HG03108 (cell line): ENCODE measurements around the gene GFI1.

Source experiments
- ATAC-seq: cut with Tn5 transposase; IDR thresholded peaks from one replicate; pipeline ENCODE4 v1.9.1; 2021; ENCODE audit warnings: moderate library complexity; ENCODE audit not compliant: unreplicated experiment

The GFI1 gene

DNA sequence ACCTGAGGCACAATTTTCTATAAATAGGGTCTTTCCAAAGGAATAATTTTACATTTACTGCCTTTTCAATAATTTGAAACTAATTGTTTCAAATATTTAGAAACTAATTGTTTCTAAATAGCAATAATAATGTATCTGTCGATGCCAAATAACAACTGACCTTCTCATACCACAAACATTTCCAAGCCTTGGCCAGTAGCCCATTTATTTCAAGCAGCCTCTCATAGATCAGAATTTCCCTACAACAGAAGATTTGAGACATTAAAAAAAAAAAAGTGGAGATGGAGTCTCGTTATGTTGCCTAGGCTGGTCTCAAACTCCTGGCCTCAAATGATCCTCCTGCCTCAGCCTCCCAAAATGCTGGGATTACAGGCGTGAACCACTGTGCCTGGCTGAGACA, 2.1 kb upstream of the GFI1 start:
- no peak for ATAC-seq

DNA sequence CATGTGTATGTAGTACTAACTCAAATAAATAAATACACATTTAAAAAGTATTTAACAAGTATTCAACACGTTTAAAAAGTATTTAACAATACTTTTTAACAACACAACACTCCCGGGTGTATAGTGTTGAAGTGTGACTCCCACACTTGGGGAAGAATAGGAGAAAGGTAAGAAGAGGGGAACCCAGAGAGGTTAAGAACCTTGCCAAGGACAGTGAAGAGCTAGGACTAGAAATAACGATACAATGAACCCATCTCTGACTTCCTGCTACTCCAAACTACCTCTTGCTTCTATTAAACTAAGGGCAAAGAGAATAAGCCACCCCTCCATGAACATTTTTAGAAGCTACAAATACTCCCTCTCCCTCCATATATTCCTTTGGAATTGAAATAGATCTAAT, 1.7 kb upstream of the GFI1 start:
- ATAC-seq: no peak

DNA sequence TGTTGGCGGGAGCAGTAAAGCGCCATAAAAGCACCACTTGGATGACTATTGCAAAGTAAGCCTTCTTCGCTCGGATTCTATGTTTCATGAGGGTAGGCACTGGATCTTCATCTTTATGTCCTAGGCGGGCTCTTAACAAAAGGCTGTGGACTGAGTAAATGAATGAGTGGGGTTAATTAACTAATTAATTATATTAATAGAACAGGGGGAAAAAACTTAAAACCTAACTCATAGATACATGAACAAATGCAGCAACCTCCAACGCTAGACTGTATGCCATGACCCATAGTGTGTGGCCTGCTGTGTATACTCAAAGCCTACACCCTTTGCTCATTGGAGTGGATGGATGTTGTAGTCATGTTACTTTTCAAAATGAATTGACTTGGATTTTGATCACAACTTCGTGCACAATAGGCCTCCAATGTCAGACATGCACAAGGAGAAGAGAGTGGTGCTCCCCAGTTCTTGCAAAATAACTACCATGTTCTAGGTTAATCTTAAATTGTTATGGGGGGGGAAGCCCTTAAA, 417 bp upstream of the GFI1 start:
- ATAC-seq: no peak

DNA sequence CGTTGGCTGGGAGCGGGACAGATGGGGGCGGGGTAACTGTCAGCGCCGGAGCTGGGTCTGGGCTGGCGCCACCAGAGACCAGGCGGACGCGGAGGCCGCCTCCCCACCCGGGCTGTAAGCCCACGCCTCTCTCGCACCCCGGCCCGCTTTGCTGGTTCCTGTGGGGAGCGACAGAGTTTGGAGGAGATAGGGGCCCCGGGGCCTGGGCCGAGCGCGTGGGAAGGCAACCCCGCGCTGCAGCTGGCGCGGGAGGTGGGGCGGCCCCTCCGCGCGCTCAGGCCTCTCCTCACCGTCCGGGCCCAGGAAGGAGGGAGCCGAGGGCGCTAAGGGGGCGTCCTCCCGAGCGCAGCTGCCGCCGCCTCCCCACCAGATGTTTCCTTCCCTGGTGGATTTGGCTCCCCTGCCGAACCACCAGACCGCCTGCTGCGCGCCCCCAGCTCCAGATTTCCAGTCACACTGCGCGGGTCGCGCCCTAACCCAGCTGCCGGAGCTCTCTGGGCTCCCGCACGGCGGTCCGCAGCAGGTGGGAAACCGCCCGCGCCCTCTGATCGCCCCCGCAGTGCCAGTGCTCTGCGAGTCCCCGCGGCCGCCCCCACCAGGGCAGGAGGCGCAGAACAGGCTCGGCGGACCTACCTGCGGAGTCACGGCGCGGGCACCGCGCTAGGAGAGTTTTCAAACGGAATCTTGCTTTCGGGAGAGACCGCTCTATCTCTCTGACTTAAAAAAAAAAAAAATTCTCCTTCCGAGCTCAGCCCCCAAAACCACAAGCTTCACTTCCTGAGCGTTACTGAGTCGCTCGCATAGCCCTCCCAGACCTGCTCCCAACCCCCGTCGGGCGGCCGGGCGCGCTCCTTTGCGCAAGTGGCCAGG, 1.1 kb downstream of the GFI1 start:
- ATAC-seq: peak; percentile 51

DNA sequence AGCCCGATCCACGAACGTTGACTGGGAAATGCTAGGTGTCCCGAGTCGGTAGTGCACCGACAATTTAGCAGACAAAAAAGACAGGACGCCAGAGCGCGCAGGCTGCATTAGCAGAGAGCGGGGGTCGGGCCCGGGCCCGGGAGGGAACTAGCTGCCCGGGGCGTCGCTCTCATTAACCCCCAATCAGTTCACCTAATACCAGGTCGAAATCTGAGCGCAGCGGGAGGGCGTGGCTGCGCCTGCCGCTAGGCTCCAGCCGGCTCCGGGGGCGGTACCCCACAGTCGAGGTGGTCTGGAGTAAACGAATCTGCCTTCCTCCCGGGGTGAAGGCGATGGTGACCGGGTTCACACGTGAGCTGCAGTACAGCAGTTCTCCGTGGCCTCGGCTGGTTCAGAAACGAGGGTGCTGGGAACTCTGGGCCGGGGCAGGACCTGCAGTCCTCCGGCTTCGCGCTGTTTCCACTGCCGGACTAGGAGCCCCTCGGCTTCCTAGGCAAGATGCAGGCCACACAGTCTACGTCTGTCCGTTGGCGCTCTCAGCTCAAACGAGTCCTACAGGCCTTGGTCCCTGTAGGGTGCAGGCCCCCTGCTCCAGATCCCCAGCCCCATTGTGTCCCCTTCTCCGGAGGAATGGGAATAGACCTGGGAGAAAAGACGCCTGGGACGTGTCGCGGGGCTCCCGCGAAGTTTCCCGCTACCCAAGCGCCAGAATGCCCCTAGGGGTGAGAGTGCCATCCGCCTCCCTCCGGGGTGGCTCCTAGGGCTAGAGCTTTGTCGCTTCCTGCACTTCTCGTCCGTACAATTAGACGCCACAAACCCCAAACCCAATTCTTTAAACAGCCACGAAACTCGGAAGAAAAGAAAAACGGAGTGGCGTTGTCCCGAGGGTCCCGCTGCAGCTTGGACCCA, 2.0 kb downstream of the GFI1 start:
- peak; percentile 15 for ATAC-seq

DNA sequence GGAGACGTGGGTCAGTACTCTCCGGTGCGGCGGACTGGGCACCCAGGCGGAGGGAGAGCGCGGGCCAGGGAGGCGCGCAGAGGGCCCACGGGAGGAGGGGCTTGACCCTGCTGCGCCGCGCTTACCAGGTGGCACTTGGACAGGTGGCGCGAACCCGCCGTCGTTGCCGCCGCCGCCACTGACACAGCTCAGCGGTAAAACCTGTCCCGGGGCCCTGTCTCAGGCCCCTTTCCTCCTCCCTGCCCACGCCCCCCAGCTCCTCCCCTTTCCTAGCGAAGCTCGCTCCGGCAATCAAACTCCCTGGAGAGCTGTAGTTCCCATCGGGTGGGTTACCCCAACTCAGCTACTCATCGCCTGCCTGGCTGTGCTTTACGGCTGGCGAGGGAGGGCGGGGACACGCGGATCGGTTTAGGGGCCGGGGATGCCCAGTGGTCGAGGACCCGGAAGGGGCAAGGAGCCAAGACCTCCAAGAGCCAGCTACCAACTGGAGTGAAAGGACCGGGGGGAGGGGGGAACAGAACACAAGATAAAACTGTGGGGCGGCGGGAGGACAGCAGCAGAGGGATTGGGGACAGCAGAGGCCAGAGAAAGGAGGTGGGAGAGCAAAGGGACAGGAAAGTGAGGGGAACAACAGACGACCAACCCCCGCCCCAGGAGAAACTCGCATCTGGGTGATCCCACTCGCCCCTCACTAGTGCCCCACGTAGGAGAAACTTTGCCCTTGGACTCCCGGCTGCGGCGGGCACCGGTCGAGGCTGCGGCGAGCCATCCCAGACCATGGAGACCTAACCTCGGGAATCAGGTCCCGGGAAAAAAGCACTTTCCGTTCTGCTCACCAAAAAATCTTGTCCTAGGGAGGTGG, 2.9 kb downstream of the GFI1 start:
- ATAC-seq: no peak

DNA sequence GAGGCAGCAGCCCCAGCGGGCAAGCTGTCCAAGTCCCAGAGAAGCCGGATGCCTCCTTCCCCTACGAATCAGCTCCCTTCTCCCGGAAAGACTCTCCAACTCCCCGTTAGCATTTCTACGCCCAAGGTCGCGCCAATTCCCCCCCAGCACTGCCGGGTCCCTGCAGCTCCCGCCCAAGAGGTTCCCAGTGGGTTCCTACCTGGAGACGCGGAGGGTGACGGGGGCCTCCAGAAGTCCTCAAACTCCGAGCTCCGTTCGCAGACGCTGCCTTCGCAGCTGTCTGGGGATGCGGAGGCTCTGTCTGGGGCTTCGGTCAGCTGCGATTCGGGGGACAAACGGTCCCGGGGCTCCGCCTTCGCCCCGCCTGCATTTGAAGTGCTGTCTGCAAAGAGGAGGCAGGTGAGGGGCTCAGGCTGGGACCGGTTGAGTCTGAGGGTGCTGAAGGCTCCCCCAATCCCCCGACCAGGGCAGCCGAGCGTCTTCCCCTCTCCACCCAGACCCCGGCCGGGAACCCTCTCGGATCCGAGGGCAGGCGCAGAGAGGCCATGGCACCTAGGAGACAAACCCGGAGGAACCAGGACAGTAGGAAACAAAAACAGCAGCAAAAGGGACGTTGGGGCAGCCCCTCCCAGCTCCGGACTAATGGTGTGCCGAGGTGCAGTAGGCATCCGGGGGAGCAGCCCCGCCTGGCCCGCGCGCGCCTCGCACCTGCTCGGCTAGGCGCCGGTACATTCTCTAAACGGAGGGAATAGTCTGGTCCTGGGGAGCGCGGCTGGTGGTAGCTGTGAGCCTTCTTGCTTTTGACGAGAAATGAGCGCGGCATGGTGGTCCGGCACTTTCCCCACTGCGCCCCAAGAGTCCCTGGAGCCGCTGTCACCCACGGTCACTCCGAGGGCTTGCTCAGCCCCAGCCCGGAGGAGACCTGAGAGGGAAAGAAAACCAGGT, 3.8 kb downstream of the GFI1 start:
- ATAC-seq: no peak

DNA sequence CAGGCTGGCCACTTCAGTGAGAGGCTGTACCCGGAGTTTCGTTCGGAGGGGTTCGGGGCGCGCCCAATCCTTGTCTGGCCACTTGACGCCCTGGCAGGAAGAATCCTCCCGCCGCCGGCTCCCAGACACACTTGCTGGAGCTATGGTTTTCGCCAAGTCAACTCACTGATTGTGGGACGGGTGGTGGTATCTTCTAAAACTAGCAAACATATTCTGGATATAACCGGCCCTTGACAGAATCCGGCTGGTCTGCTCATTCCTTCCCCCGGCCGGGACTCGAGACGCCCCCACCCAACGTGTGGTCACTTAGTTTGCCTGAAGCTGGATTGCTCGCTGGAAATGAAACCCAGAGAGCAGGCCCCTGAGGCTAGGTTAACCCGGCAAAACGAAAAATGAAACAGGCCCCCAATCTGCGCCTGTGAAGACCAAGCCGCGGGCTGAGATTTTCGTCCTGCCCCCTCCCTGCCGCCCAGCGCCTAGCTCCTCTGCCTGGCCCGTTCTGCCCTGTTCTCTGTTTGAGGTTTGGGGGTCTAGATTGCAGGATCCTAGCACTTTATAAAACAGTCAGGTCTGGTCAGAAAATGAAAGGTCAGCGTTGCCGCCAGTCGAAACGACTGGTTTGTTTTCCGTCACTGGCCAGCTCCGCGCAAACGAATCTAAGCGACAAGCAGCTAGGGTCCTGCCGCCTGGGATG, 4.6 kb downstream of the GFI1 start:
- no peak for ATAC-seq

DNA sequence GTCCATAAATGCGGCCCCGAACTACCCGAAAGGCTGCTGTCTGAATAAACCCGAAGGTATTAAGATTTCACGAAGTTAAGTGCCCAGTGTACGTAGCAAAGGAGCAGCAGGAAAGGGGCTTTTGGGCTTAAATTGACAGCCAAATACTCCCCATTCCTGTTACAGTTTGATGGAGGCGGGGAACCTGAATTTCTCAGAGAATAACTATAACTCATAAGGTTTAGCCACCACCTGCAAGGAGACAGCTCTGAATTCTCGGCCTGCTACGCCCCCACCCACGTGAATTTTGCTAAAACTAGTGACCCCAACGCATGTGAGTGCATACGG, 5.2 kb downstream of the GFI1 start:
- no peak for ATAC-seq

DNA sequence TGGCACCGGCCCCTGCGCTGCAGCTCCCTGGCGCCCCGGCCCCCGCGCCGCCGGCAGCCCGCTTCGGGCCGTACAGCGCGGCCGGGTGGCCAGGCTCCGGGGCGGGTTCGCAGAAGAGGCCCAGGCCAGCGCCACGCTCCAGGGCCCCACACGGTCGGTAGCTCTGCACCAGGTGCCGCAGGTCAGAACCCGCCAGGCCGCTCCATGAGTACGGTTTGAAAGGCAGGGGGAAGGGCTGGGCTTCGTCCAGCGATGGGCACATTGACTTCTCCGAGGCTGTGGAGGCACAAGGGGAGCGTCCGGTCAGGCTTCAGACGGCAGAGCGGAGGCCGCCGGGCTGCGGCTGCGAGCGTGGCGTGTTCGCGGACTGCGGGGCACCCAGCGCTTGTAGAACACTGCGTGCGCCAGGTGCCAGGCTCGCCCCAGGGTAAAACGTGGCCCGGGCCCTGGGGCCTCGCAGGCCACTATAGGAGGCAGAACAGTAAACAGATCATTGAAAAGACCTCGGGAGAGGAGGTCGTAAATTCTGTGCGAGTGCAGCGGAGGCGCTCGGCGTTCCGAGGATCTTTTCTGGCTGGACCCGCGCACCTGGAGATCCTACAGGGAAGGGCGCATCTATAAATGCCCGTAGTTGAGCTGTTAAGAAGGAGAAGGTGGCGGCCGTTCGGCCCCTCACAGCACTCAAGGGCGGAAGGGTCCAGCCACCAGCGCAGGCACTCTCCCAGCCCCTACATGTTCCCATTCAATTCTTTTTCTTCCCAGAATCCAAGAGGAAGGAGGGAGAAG, 5.7 kb downstream of the GFI1 start:
- no peak for ATAC-seq

DNA sequence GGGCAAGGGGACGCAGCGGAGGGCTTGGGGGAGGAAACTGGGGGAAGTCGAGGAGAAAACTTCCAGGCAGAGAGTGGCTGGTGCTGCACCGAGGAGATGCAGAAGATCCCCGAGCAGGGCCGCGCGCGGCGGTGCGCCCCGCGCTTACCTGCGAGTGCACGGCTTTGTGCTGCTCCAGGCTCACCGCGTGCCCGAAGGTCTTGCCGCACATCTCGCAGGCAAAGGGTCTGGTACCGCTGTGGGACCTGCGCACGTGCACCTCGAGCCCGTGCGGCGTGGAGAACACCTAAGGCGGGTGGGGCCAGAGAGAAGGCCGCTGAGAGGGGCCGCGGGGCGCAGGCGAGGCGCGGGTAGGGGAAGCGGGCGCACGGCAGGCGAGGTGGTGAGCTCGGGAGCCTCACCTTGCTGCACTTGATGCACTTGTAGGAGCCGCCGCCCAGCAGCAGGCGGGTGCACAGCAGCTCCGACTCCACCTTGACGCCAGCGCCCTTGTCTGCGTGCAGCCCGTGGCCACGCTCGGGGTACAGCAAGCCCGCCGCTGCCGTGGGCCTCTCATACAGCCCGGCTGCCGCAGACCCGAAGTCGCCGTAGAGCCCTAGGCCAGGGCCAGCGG, 6.4 kb downstream of the GFI1 start:
- no peak for ATAC-seq

DNA sequence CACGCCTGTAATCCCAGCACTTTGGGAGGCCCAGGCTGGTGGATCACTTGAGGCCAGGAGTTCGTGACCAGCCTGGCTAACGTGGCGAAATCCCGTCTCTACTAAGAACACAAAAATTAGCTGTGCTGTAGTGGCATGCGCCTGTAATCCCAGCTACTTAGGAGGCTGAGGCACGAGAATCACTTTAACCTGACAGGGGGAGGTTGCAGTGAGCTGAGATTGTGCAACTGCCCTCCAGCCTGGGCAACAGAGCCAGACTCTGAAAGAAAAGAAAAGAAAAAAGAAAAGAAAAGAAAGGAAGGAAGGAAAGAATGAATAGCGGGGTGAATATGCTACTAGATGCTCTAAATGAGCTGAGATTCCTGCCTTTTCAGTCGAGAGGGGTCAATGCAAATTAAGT, 7.1 kb downstream of the GFI1 start:
- ATAC-seq: no peak

DNA sequence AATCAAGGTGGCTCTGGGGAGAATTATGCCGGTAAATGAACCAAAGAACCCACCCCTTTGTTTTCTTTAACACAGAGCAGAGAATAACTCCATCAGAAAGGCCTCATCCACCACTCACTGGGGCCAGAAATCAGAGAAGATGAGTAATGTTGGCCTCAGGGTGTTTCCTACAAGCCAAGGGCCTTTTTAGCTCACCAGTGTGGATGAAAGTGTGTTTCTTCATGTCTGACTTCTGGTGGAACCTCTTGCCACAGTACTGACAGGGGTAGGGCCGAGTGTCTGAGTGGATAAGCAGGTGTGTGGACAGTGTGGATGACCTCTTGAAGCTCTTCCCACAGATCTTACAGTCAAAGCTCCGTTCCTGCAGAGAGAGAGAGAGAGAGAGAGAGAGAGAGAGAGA, 8.3 kb downstream of the GFI1 start:
- no peak for ATAC-seq

DNA sequence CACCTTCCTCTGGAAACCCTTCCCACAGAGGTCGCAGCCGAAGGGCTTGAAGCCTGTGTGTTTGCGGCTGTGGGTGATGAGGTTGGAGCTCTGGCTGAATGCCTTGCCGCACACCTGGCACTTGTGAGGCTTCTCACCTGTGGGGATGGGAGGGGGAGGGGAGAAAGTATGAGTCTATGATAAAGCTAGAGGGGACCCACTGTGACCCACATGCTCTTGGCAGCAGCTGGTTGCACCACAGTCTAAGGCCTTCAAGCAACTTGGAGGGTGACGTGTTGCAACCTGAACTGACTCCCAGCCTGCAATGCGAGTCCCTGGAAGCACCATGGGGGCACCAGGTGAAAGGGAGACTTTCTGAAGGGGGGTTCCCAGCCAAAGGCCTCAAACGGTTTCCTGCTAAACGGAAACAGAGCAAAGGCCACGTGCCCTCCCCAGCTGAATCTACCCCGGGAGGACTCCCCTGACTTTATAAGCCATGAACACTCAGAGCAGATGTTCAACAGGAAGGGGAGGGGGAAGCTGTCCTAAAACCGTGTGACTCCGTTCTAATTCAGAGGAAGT, 10.6 kb downstream of the GFI1 start:
- ATAC-seq: peak; percentile 35

DNA sequence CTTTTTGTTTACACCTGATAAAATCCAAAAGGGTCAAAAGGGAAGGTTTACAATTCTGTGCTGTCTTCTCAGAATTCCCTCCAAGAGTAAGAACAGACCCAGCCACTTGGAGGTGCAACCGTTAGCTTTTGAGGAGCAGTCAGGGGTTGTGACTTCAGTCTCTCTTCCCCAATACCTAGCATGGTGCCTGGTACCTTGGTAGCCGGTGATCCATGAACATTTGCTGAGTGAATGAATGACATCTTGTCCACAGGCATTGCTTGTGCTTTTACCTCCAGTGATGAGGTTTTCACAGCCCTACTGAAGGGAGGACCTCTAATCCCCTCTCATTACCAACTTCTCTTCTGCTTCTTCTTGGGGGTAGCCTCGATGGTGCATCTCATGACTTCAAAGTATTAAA, 11.7 kb downstream of the GFI1 start:
- no peak for ATAC-seq

DNA sequence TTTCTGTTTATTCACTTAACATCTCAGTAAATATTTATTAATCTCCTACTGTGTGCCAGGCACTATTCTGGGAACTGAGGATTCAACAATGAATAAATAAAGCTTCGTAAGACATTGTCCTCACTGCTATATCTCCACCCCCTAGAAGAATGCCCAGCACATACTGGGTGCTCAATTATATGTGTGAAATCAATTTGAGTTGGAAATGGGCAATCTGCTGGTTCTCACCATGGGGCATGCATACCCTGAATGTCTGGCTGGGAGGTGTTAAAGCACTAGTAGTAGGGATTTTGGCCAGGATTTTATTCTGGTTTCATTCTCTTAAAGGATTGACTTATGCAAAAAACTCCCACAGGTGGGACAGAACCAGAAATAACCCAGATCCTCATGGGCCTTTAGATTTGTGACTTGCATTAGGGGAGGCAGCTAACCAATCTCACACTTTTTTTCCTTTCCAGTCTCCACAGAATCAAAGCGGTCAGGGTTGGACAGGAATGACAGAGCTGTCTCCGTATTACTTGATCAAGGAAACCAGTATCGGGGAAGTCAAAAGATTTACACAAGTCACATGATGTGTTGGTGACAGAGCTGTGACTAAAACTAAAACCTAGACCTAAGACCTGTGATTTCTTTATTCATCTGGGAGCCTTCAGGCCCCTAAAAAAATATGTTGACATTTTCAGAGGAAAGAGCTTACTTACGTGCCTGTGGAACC, 12.8 kb downstream of the GFI1 start:
- ATAC-seq: peak; percentile 53

DNA sequence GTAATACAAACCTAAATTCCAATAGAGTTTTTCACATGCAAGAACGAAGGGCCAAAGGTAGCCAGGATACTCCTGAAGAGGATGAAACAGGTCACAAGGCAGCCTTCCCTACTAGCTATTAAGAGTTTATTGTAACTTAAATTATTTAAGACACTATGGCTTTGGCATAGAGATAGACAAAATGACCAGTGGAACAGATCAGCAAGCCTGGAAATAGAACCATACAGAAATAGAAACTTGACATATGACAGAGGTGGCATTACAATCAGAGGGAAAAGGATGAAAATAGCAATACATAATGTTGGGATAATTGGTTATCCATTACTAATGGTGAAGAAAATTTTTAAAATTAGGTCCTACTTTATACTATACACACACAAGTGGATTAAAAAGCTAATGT, 16.5 kb downstream of the GFI1 start:
- ATAC-seq: no peak
